DND-41 (cell line): ENCODE results near the gene CCDC18.
"Not testable (repeated sequence)": the region's sequence is repeated elsewhere in the genome, so short reads cannot be mapped to it uniquely, and the experiment has no call there.

Source experiments
- EZH2 ChIP-seq: IDR thresholded peaks from 3 replicates; pipeline ENCODE4 v1.6.1; 2012; ENCODE audit warnings: borderline replicate concordance, low read depth, mild to moderate bottlenecking, moderate library complexity, low read length, inconsistent platforms; ENCODE audit not compliant: severe bottlenecking
- TF ChIP-seq, protein P1 (sequence below): IDR thresholded peaks from 2 replicates; pipeline ENCODE4 v1.5.1; 2012; ENCODE audit warnings: borderline replicate concordance, low read length, moderate library complexity, mild to moderate bottlenecking; ENCODE audit not compliant: poor library complexity, severe bottlenecking; ENCODE audit errors: extremely low read depth

DNA sequence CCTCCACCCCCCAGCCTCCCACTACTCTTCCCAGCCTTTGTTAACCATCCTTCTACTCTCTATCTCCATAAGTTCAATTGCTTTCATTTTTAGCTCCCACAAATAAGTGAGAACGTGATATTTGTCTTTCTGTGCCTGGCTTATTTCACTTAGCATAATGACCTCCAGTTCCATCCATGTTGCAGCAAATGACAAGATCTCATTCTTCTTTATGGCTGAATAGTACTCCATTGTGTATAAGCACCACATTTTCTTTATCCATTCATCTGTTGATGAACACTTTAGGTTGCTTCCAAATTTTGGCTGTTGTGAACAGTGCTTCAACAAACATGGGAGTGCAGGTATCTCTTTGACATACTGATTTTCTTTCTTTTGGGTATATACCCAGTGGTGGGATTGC lies 14.6 kb upstream of the CCDC18 start:
- TF ChIP-seq, protein P1, sequence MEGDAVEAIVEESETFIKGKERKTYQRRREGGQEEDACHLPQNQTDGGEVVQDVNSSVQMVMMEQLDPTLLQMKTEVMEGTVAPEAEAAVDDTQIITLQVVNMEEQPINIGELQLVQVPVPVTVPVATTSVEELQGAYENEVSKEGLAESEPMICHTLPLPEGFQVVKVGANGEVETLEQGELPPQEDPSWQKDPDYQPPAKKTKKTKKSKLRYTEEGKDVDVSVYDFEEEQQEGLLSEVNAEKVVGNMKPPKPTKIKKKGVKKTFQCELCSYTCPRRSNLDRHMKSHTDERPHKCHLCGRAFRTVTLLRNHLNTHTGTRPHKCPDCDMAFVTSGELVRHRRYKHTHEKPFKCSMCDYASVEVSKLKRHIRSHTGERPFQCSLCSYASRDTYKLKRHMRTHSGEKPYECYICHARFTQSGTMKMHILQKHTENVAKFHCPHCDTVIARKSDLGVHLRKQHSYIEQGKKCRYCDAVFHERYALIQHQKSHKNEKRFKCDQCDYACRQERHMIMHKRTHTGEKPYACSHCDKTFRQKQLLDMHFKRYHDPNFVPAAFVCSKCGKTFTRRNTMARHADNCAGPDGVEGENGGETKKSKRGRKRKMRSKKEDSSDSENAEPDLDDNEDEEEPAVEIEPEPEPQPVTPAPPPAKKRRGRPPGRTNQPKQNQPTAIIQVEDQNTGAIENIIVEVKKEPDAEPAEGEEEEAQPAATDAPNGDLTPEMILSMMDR, result not testable (repeated sequence)
- not testable (repeated sequence) for TF ChIP-seq EZH2
